Metanephros (tissue), 1 donor: ENCODE data around the gene OR1D5. TPM values are rescaled to one million over a fixed set of nuclear protein-coding genes. Genes with fewer than 3 reads are reported as not detected.

Source experiments
- total RNA-seq: library from RNA; depleted of rRNA; stranded (reverse); fragments of >200 nt; gene quantifications from one replicate; pipeline ENCODE4 v1.2.3, GENCODE V29; 2014

OR1D5 gene, protein sequence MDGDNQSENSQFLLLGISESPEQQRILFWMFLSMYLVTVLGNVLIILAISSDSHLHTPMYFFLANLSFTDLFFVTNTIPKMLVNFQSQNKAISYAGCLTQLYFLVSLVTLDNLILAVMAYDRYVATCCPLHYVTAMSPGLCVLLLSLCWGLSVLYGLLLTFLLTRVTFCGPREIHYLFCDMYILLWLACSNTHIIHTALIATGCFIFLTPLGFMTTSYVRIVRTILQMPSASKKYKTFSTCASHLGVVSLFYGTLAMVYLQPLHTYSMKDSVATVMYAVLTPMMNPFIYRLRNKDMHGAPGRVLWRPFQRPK
- not detected for total RNA-seq

DNA sequence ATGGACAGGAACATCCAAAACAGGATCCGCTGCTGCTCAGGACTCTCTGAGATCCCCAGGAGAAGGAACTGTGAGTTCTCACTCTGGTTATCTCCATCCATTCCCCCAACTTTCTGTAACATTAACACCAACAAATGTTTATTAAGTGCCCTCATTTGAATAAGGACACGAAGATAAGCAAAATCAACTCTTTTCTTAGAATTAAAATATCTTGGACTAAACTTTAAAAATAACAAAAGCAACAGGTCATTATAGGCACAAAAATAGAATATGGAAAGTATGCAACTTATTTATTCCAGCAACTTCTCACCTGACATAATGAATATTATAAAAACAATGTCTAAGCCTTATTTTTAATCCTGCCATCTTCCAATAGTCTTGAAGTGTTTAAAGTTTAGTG lies at the start of gene OR1D5:
Gene OR1D5, minus strand, starts transcription at position 101 of the 400 bp plus-strand sequence. Its CDS starts 0 bp downstream, at position 101.

DNA sequence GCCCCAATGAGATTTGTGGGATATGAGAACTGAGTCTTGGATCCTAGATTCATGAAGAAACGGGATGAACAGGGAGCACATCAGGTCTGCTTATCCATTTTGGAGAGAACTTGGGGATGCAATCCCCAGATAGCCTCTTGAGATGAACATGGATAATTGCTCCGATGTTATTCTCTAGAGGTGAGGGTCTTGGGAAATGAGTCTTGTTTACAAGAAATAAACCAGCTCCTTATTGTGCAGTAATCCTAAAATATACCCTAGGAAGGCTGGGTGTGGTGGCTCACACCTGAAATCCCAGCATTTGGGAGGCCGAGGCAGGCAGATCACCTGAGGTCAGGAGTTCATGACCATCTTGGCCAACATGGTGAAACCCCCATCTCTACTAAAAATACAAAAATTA lies 40.9 kb upstream of the OR1D5 start, which contains the start of gene OR1D2:
Gene OR1D2, minus strand, starts transcription at position 101 of the 400 bp plus-strand sequence. CDS start 11,426 bp downstream, outside the sequence.

Other genes starting within 250 kb of the OR1D5 start
- not detected for gene OR1D2, start 40.8 kb upstream of the OR1D5 start, total RNA-seq
- not detected for gene OR1G1, start 63.9 kb upstream of the OR1D5 start, total RNA-seq
- gene OR1A2, start 133.9 kb upstream of the OR1D5 start, total RNA-seq, result not detected
- gene OR1A1, start 144.1 kb upstream of the OR1D5 start, total RNA-seq, result not detected
- gene OR3A1, start 234.8 kb upstream of the OR1D5 start, total RNA-seq, result 0.29 TPM